SK-N-MC (cell line): Measurements from ENCODE around the gene SGPL1.

Source experiments
- DNase-seq: peaks from one replicate; pipeline ENCODE4 v3.0.0-alpha.2; 2011; ENCODE audit warnings: low read depth, low spot score
- H3K27ac ChIP-seq: fragments of 200-600 bp; sonication (generic); 2 replicates; pipeline ENCODE4 v1.5.1; 2016; ENCODE audit warnings: mixed run types
- H3K36me3 ChIP-seq: fragments of 200-600 bp; sonication (generic); 2 replicates; pipeline ENCODE4 v1.6.1; 2017; ENCODE audit warnings: antibody characterized with exemption, low read length, mixed read lengths; ENCODE audit not compliant: insufficient read depth
- H3K4me3 ChIP-seq: fragments of 200-600 bp; sonication (generic); 2 replicates; pipeline ENCODE4 v1.5.1; 2016
- H3K9ac ChIP-seq: fragments of 200-600 bp; sonication (generic); 2 replicates; pipeline ENCODE4 v1.8.0; 2017; ENCODE audit warnings: mixed run types, mixed read lengths; ENCODE audit not compliant: insufficient read length
- H3K9me3 ChIP-seq: fragments of 200-600 bp; sonication (generic); 2 replicates; pipeline ENCODE4 v1.6.1; 2017; ENCODE audit warnings: low read depth, mild to moderate bottlenecking, antibody characterized with exemption, low read length, moderate library complexity, mixed read lengths
- EZH2 ChIP-seq: fragments of 200-600 bp; sonication (generic); IDR thresholded peaks from one replicate; pipeline ENCODE4 v1.6.1; 2017; ENCODE audit warnings: antibody characterized with exemption
- FOXP2 ChIP-seq: optimal IDR thresholded peaks from 2 replicates; pipeline ENCODE3; 2011; ENCODE audit warnings: mild to moderate bottlenecking, moderate library complexity; ENCODE audit not compliant: insufficient read depth; ENCODE audit errors: extremely low read length, control extremely low read depth
- POLR2AphosphoS5 ChIP-seq: IDR thresholded peaks from 2 replicates; pipeline ENCODE4 v1.6.1; 2012; ENCODE audit warnings: mild to moderate bottlenecking, low read depth, low read length, borderline replicate concordance

The SGPL1 gene

GRCh38 chr10:70927189-70927943, 111.6 kb downstream of the SGPL1 start:
- Histone ChIP-seq H3K9me3 (no peaks in the 10 kb centered on the region), H3K9ac (no peak overlapping the region), H3K27ac (no peak overlapping the region), H3K36me3 (no peaks in the 10 kb centered on the region), H3K4me3 (no peak overlapping the region)
- no peak for DNase-seq
- TF ChIP-seq FOXP2: no peak
- no peak for TF ChIP-seq POLR2AphosphoS5
- TF ChIP-seq EZH2: no peak

GRCh38 chr10:70928140-70928539, 112.4 kb downstream of the SGPL1 start:
- no peak overlapping the region for H3K4me3 ChIP-seq
- DNase-seq: no peak
- H3K27ac ChIP-seq: no peak overlapping the region
- H3K36me3 ChIP-seq: no peaks in the 10 kb centered on the region
- no peak for TF ChIP-seq FOXP2
- TF ChIP-seq EZH2: no peak
- no peak for TF ChIP-seq POLR2AphosphoS5
- H3K9ac ChIP-seq: no peak overlapping the region
- H3K9me3 ChIP-seq: no peaks in the 10 kb centered on the region

DNA sequence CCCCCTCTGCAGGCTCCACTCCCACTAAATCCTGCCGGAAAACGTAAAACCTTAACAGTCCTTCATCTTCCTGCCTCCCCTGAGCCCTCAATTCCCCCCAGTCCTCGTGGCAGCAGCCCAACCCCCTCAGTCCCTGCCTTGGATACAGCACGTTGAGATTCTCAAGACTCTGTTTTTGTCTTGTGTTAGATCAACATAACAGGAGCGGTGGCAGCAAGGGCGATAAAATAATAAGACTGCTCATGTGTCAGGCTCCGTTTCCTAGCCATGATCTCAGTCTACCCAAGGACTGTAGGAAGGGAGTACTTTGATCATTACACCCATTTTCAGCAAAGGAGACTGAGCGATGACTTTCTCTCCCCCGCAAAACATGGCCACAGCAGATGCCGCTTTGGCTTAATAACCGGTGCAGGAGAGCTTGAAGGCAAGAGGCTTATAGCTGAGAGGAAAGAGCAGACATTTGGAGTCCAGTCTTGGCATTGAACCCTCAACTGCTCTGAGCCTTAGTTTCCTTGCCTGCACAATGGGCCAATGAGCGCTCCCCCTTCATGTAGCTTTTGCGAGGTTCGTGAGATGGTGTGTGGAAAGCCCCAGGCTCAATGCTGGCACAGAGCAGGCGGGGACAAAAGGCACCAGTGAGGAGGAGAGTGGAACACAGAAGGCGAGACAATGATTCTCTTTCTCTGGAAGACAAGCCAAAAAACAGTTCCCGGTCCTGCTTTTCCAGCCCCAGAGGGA, 114.7 kb downstream of the SGPL1 start:
- Histone ChIP-seq H3K9me3 (no peaks in the 10 kb centered on the region), H3K4me3 (no peak overlapping the region), H3K9ac (no peak overlapping the region), H3K36me3 (no peaks in the 10 kb centered on the region), H3K27ac (no peak overlapping the region)
- DNase-seq: no peak
- no peak for TF ChIP-seq EZH2
- no peak for TF ChIP-seq POLR2AphosphoS5
